Measurements from ENCODE around the gene NHP2.

The NHP2 gene

GRCh38 chr5:178193251-178193809 lies 39.6 kb upstream of the NHP2 start:
- H3K4me3 ChIP-seq (ENCODE audit: extremely low read depth, insufficient read depth, low read length, poor library complexity, severe bottlenecking) = no peak overlapping the region
- no peaks in the 10 kb centered on the region for H3K36me3 ChIP-seq (ENCODE audit: control insufficient read depth, insufficient read depth, low read length)
- H3K4me1 ChIP-seq (ENCODE audit: control insufficient read depth, insufficient read depth, low read length, poor library complexity, severe bottlenecking) = no peaks in the 10 kb centered on the region
- no peaks in the 10 kb centered on the region for H3K9me3 ChIP-seq (ENCODE audit: control insufficient read depth, low read length)
- H3K27ac ChIP-seq (ENCODE audit: low read depth, low read length, severe bottlenecking) = no peak overlapping the region
- 90 to 97% methylated on average over 7 to 8 of the region's 8 CpGs for WGBS, 2 experiments (ENCODE audit: insufficient coverage in 2 of 2)

DNA sequence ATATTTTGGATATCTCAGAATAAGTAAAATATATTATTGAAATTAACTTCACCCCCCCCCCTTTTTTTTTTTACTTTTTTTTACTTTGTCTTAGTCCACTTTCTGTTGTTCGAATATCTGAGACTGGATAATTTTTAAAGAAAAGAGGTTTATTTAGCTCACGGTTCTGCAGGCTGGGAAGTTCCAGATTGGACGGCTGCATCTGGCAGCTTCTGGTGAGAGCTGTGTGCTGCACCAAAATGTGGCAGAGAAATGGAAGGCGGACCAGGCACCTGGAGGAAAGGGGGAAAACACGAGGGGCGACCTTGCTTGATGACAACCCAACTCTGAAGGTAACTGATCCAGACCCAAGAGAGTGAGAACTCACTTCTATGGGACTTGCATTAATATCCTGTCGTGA lies 39.1 kb upstream of the NHP2 start:
- 74 to 93% methylated on average over 2 to 5 of the region's 7 CpGs for WGBS, 2 experiments (ENCODE audit: insufficient coverage in 2 of 2)
- Histone ChIP-seq H3K27ac (ENCODE audit: low read depth, low read length, severe bottlenecking) (no peak overlapping the region), H3K4me3 (ENCODE audit: extremely low read depth, insufficient read depth, low read length, poor library complexity, severe bottlenecking) (no peak overlapping the region), H3K9me3 (ENCODE audit: control insufficient read depth, low read length) (no peaks in the 10 kb centered on the region), H3K36me3 (ENCODE audit: control insufficient read depth, insufficient read depth, low read length) (no peaks in the 10 kb centered on the region), H3K4me1 (ENCODE audit: control insufficient read depth, insufficient read depth, low read length, poor library complexity, severe bottlenecking) (no peaks in the 10 kb centered on the region)

DNA sequence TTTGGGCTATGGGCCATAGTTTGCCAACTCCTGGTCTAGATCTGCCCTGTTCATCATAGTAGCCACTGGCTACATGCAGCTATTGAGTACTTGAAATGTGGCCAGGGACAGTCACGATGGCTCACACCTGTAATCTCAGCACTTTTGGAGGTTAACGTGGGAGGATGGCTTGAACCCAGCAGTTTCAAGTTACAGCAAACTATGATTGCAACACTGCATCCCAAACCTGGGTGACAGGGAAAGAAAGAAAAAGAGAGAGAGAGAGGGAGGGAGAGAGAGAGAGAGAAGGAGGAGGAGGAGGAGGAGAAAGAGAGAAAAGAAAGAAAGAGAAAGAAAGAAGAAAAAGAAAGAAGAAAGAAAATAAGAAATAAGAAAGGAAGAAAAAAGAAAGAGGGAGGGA lies 38.6 kb upstream of the NHP2 start:
- Histone ChIP-seq H3K4me1 (ENCODE audit: control insufficient read depth, insufficient read depth, low read length, poor library complexity, severe bottlenecking) (no peaks in the 10 kb centered on the region), H3K9me3 (ENCODE audit: control insufficient read depth, low read length) (no peaks in the 10 kb centered on the region), H3K36me3 (ENCODE audit: control insufficient read depth, insufficient read depth, low read length) (no peaks in the 10 kb centered on the region), H3K27ac (ENCODE audit: low read depth, low read length, severe bottlenecking) (no peak overlapping the region), H3K4me3 (ENCODE audit: extremely low read depth, insufficient read depth, low read length, poor library complexity, severe bottlenecking) (no peak overlapping the region)
- WGBS, 2 experiments (ENCODE audit: insufficient coverage in 2 of 2) = 92% methylated on average over 2 of the region's 2 CpGs; no CpG with 5 or more reads in 1 of the 2 experiments

DNA sequence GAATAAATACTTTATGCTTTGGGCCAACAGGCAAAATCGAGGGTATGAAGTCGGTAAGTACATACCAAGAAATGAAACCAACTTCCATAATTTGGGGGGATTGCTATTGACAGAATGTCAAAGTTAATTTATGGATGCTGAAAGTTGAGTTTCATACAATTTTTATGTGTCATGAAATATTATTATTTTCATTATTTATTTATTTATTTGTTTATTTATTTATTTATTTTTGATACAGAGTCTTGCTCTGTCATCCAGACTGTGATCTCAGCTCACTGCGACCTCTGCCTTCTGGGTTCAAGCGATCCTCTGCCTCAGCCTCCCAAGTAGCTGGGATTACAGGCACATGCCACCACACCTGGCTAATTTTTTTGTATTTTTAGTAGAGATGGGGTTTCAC lies 38.0 kb upstream of the NHP2 start:
- WGBS, 2 experiments (ENCODE audit: insufficient coverage in 2 of 2) = 92% methylated on average over 2 of the region's 4 CpGs
- Histone ChIP-seq H3K4me3 (ENCODE audit: extremely low read depth, insufficient read depth, low read length, poor library complexity, severe bottlenecking) (no peak overlapping the region), H3K9me3 (ENCODE audit: control insufficient read depth, low read length) (no peaks in the 10 kb centered on the region), H3K36me3 (ENCODE audit: control insufficient read depth, insufficient read depth, low read length) (no peaks in the 10 kb centered on the region), H3K4me1 (ENCODE audit: control insufficient read depth, insufficient read depth, low read length, poor library complexity, severe bottlenecking) (no peaks in the 10 kb centered on the region), H3K27ac (ENCODE audit: low read depth, low read length, severe bottlenecking) (no peak overlapping the region)

- no peak overlapping the region for H3K4me3 ChIP-seq (ENCODE audit: extremely low read depth, insufficient read depth, low read length, poor library complexity, severe bottlenecking)
- 46 to 50% methylated on average over 2 of the region's 2 CpGs for WGBS, 2 experiments (ENCODE audit: insufficient coverage in 2 of 2)
- no peaks in the 10 kb centered on the region for H3K36me3 ChIP-seq (ENCODE audit: control insufficient read depth, insufficient read depth, low read length)
- no peak overlapping the region for H3K27ac ChIP-seq (ENCODE audit: low read depth, low read length, severe bottlenecking)
- H3K4me1 ChIP-seq (ENCODE audit: control insufficient read depth, insufficient read depth, low read length, poor library complexity, severe bottlenecking) = no peaks in the 10 kb centered on the region
- H3K9me3 ChIP-seq (ENCODE audit: control insufficient read depth, low read length) = no peaks in the 10 kb centered on the region
These were observed 35.7 kb upstream of the NHP2 start for GRCh38 chr5:178189433-178189832.

DNA sequence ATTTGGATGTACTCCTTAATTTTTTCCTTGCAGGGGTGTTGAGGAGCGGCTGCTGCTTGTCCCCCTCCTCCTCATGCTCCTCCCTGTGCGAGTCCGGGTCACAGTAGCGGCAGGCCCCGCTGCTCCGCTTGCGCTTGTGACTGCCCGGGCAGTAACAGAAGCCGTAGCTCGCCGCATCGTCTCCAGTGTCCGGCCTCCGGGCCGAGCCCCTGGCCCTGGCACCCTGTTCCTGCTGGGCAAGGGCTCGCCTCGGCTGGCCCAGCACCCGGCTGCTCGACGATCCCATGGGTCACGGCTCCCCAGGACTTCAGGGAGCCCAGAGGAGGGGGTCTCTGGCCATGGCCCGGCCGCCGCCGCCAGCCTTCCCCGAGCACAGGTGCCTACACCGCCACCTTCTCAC lies 33.3 kb upstream of the NHP2 start, which contains the start of gene GMCL2:
GMCL2 (minus strand) TSS at position 358 of the 400 bp plus-strand sequence; CDS start at position 286, 72 bp downstream.
- Histone ChIP-seq H3K4me1 (ENCODE audit: control insufficient read depth, insufficient read depth, low read length, poor library complexity, severe bottlenecking) (no peaks in the 10 kb centered on the region), H3K9me3 (ENCODE audit: control insufficient read depth, low read length) (no peaks in the 10 kb centered on the region), H3K36me3 (ENCODE audit: control insufficient read depth, insufficient read depth, low read length) (no peaks in the 10 kb centered on the region), H3K27ac (ENCODE audit: low read depth, low read length, severe bottlenecking) (no peak within 1 kb of the TSS), H3K4me3 (ENCODE audit: extremely low read depth, insufficient read depth, low read length, poor library complexity, severe bottlenecking) (no peak within 1 kb of the TSS)
- 93 to 97% methylated on average over 20 of the region's 27 CpGs for WGBS, 2 experiments (ENCODE audit: insufficient coverage in 2 of 2)

DNA sequence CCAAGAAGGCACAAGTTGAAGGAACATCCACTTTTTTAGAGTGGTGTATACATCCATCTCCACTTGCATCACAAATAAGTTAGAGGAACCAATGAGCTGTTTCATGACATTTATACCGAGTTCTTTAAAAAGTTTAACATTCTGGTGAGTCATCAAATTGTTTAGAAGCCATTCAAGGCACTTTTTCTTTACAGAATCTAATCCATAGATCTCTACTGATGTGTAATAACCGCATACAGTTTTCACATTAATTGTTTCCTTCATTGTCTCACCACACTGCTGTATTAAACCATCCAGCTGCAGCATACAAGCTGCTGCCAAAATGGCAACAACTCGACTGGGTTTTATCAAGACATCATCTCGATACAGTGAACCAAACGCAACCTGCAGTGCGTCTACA lies 32.7 kb upstream of the NHP2 start:
- WGBS, 2 experiments (ENCODE audit: insufficient coverage in 2 of 2) = 82 to 96% methylated on average over 5 to 6 of the region's 6 CpGs
- Histone ChIP-seq H3K4me3 (ENCODE audit: extremely low read depth, insufficient read depth, low read length, poor library complexity, severe bottlenecking) (no peak overlapping the region), H3K9me3 (ENCODE audit: control insufficient read depth, low read length) (no peaks in the 10 kb centered on the region), H3K27ac (ENCODE audit: low read depth, low read length, severe bottlenecking) (no peak overlapping the region), H3K36me3 (ENCODE audit: control insufficient read depth, insufficient read depth, low read length) (no peaks in the 10 kb centered on the region), H3K4me1 (ENCODE audit: control insufficient read depth, insufficient read depth, low read length, poor library complexity, severe bottlenecking) (no peaks in the 10 kb centered on the region)

GRCh38 chr5:178182158-178182876 lies 28.6 kb upstream of the NHP2 start:
- no peak overlapping the region for H3K4me3 ChIP-seq (ENCODE audit: extremely low read depth, insufficient read depth, low read length, poor library complexity, severe bottlenecking)
- no peak overlapping the region for H3K27ac ChIP-seq (ENCODE audit: low read depth, low read length, severe bottlenecking)
- WGBS, 2 experiments (ENCODE audit: insufficient coverage in 2 of 2) = 49 to 54% methylated on average over 3 to 4 of the region's 4 CpGs
- no peaks in the 10 kb centered on the region for H3K36me3 ChIP-seq (ENCODE audit: control insufficient read depth, insufficient read depth, low read length)
- no peaks in the 10 kb centered on the region for H3K9me3 ChIP-seq (ENCODE audit: control insufficient read depth, low read length)
- no peaks in the 10 kb centered on the region for H3K4me1 ChIP-seq (ENCODE audit: control insufficient read depth, insufficient read depth, low read length, poor library complexity, severe bottlenecking)

DNA sequence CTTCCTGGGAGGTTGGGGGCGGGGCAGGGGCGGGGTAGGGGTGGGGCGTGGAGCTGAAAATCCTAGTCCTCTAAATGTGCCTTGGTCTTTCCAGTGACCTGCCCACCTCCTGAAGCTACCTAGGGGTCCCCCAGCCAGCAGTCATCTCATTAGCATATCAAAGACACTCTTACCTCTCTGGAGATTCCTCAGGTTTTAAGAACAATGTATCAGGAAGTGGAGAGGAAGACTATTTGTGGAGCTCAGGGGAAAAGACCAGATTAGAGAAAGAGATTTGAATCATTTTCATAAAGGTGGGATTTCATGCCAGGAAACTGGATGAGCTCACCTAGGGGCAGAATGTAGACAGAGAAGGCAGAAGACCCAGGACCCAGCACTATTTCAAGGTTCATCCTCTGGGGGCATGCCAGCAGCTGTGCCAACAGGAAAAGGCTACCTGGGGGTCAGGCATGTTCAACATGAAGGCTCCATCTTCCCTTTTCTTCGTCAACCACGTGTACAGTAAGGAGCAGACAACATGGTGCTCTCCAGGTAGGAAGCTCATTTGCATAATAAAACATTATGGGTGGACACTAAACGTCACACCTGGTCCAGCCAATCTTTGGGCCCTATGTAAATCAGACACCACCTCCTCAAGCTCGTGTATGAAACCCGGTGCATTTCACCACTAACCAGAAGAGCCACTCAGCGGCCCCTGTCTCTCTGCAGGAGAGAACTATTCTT lies 26.6 kb upstream of the NHP2 start:
- no peak overlapping the region for H3K4me3 ChIP-seq (ENCODE audit: extremely low read depth, insufficient read depth, low read length, poor library complexity, severe bottlenecking)
- H3K36me3 ChIP-seq (ENCODE audit: control insufficient read depth, insufficient read depth, low read length) = no peaks in the 10 kb centered on the region
- no peaks in the 10 kb centered on the region for H3K9me3 ChIP-seq (ENCODE audit: control insufficient read depth, low read length)
- H3K4me1 ChIP-seq (ENCODE audit: control insufficient read depth, insufficient read depth, low read length, poor library complexity, severe bottlenecking) = no peaks in the 10 kb centered on the region
- H3K27ac ChIP-seq (ENCODE audit: low read depth, low read length, severe bottlenecking) = no peak overlapping the region
- 16 to 31% methylated on average over 4 to 5 of the region's 9 CpGs for WGBS, 2 experiments (ENCODE audit: insufficient coverage in 2 of 2)

DNA sequence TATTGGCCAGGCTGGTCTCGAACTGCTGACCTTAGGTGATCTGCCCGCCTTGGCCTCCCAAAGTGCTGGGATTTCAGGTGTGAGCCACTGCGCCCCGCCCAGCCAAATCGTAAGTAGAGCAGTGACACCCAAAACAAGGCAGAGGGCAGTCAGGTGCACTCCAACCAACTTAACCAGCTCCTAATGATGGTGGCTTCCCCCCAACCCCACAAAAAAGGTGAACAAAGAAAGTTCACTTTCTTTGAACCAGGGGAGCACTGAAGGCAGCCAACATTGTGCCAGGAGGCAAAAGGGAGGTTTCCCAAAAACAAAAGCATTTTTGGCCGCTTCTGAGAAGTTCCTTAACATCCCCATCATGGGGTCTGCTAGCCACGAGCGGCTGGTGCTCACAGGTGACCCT lies 23.9 kb upstream of the NHP2 start:
- Histone ChIP-seq H3K4me1 (ENCODE audit: control insufficient read depth, insufficient read depth, low read length, poor library complexity, severe bottlenecking) (no peaks in the 10 kb centered on the region), H3K27ac (ENCODE audit: low read depth, low read length, severe bottlenecking) (no peak overlapping the region), H3K36me3 (ENCODE audit: control insufficient read depth, insufficient read depth, low read length) (no peaks in the 10 kb centered on the region), H3K4me3 (ENCODE audit: extremely low read depth, insufficient read depth, low read length, poor library complexity, severe bottlenecking) (no peak overlapping the region), H3K9me3 (ENCODE audit: control insufficient read depth, low read length) (no peaks in the 10 kb centered on the region)
- 78 to 88% methylated on average over 5 of the region's 8 CpGs for WGBS, 2 experiments (ENCODE audit: insufficient coverage in 2 of 2)

DNA sequence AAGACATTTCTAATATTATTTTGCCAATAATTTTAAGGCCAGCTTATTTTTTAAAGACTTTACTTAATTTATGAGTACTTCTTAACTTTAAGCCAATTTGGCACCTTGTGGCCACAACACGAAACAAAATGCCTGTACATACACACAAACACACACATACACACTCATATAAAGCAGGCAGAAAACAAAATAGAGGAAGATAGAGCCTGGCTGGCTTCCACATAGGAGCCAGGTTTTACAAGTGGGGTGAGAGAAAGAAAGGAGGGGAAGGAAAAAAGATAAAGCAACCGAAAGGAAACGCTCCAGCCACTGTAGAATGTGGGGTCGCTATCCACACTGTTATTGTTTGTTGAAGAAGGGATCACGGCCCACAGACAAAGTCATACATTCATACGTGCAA lies 23.1 kb upstream of the NHP2 start:
- WGBS, 2 experiments (ENCODE audit: insufficient coverage in 2 of 2) = 92 to 98% methylated on average over 5 of the region's 6 CpGs
- Histone ChIP-seq H3K4me3 (ENCODE audit: extremely low read depth, insufficient read depth, low read length, poor library complexity, severe bottlenecking) (no peak overlapping the region), H3K9me3 (ENCODE audit: control insufficient read depth, low read length) (no peaks in the 10 kb centered on the region), H3K4me1 (ENCODE audit: control insufficient read depth, insufficient read depth, low read length, poor library complexity, severe bottlenecking) (no peaks in the 10 kb centered on the region), H3K27ac (ENCODE audit: low read depth, low read length, severe bottlenecking) (no peak overlapping the region), H3K36me3 (ENCODE audit: control insufficient read depth, insufficient read depth, low read length) (no peaks in the 10 kb centered on the region)
